Activated naive CD4-positive, alpha-beta T cell treated with anti-CD3 and anti-CD28 coated beads, Interleukin-2, amount 50 U/mL, for 16 hours (primary cell): ENCODE data around the gene ATAT1.

Experiments used
- DNase-seq: peaks from one replicate; pipeline ENCODE4 v3.0.0-alpha.2; 2020

The ATAT1 gene

DNA sequence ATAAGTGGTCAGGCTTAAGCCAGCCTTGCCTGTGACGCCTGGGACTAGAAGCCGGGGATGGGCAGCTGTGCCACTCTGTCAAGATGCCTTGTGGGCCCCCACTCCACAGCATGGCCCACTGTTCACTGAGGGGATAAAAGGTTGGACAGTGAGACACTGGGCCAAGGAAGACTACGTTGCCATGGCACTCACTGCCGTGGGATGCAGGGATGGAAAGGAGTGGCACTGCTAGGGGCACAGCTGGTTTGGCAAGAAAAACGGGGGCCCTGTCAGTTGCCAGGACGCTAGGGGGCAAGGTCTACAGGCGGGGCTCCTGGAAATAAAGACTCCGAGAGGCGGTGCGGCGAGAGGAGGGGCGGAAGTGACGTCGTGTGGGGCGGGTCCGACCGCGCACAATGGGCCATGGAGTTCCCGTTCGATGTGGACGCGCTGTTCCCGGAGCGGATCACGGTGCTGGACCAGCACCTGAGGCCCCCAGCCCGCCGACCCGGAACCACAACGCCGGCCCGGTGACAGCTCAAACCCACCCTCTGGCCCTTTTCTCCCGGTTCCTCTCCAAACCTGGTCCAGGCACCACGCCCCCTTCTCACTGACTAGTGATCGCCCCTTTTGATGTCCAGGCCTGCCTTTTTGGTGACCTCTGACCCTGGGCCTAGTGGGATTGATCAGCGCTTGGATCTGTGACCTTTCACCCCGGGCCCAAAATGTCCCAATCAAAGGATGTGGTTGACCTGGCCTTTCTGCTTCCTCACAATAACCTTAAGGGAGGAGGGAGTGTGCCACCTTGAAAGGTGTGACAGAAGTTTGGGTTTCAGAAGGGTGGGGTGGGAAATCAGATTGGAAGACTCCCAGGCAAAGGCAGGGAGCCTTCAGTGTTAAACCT is at the start of gene ATAT1:
ATAT1 (plus strand) TSS at position 391 of the 883 bp plus-strand sequence.
- DNase-seq, result peak; percentile 89

DNA sequence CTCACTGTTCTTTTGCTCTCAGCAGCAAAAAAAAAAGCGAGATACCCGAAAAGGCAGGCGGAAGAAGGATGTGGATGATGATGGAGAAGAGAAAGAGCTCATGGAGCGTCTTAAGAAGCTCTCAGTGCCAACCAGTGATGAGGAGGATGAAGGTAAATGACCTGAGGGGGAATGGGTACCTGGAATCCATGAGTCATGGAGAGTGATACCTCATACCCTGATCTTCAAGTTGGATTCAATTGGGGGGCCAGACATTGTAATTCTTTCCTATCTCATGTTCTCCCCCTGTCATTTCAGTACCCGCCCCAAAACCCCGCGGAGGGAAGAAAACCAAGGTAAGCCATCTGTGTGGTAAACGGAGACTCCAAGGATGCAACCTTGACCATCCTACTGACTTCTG is 48.6 kb upstream of the ATAT1 start:
- no peak for DNase-seq

GRCh38 chr6:30583921-30584320 is 42.8 kb upstream of the ATAT1 start:
- no peak for DNase-seq

GRCh38 chr6:30589754-30590358 is 36.8 kb upstream of the ATAT1 start:
- DNase-seq, result no peak

- DNase-seq, result no peak
These were observed 36.2 kb upstream of the ATAT1 start for GRCh38 chr6:30590509-30590908.

GRCh38 chr6:30591008-30591407 is 35.7 kb upstream of the ATAT1 start:
- DNase-seq, result no peak

DNA sequence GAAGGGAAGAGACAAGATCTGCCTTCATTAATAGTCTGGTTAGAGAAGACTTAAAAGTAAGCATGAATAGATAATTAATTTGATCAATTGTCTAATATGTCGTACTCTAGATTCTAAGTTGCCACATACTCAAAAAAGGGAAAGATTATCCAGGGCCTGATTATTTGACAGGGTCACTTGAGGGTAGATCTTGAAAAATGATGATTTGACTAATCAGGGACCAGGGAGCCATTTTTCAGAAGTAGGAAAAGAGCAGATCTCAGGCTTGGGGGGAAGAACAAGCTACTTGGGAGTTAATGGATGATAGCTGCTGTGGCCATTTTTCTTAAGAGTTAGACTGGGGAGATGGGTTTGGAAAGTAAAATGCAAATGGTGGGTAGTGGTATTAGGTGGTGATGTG is 34.4 kb upstream of the ATAT1 start:
- no peak for DNase-seq

DNA sequence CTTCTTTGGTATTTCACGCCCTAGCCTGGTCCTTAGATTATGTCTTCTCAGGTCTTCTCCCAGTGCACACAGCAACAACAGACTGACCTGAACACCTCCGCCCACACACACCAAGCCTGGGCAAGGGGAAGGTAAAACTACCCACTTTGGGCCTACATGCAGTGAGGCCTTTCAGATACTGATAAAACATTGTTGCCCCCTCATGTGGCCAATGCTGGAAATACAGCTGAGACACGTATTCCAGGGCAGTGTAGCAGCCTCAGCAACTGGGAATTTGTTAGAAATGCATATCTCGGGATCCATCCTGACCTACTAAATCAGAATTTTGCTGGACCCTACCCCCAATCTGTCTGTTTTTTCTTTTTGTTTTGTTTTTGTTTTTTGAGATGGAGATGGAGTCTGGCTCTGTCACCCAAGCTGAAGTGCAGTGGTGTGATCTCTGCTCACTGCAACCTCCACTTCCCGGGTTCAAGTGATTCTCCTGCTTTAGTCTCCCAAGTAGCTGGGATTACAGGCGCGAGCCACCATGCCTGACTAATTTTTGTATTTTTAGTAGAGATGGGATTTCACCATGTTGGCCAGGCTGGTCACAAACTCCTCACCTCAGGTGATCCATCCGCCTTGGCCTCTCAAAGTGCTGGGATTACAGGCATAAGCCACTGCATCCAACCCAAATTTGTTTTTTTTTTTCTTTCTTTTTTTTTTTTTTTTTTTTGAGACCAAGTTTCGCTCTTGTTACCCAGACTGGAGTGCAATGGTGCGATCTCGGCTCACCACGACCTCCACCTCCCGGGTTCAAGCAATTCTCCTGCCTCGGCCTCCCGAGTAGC is 29.1 kb upstream of the ATAT1 start:
- peak; percentile 79 for DNase-seq

- DNase-seq, result no peak
These were observed 27.6 kb upstream of the ATAT1 start for GRCh38 chr6:30598912-30599624.

DNA sequence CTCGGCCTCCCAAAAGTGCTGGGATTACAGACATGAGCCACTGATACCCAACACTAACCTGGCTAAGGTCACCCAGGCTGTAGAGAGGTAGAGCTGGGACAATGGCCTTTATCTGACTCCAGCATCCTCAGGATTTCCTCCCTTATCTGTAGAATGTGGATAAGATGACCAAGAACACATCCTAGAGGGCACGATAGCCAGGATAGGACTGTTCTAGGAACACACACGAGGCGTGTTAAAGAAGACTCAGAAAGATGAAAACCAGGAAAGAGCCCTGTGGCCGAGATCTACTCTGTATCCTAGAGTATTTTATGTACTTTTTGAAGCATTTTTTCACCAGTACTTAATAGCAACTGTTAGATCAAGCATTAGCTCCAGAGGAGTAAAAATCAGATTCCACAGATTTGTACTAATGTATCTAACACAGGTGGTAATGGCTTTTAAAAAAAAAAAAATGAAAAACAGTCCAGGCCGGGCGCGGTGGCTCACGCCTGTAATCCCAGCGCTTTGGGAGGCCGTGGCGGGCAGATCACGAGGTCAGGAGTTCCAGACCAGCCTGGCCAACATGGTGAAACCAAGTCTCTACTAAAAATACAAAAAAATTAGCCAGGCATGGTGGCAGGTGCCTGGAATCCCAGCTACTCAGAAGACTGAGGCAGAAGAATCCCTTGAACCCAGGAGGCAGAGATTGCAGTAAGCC is 26.9 kb upstream of the ATAT1 start:
- no peak for DNase-seq

DNA sequence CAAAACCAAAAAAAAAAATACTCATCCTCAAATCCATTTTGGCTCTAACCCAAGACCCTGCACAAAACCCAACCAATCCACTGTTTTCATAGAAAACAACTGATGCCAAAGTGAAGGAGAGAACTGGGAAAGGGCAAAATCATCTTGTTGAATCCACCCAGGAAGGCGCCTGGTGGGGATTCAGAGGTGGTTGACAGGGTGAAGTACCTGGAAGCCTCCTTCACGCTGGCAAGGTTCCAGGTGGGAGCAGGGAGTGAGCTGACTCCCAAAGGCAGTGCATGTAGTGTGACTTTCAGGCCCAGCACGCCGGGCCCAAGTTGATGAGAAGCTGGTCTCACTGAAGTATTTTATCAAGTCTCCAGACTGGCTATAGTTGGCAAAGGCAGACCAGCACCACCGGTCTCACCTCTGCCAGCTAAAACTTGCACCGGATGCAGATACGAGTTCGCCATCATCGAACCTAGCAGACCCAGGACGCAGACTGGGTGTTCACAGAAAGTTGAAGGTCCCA is 26.2 kb upstream of the ATAT1 start:
- DNase-seq, result no peak

DNA sequence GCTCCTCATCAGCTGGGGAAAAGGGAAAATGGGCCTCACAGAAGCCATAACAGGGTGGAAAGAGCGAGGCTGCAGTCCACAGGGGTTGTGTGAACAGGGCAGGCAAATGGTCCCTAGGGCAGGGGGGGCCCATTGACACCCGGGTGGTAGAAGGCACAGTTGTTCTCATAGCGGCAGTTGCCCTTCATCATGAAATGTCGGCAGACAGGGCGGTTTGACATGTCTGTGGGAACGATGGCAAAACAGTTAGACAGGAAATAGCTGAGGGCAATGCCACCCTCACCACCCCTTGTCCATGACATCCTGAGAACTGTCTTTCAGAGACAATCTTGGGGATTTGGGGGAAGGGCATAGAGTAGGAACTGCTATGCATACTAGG is 25.2 kb upstream of the ATAT1 start:
- no peak for DNase-seq

GRCh38 chr6:30601815-30602641 is 24.6 kb upstream of the ATAT1 start:
- DNase-seq, result no peak

GRCh38 chr6:30603961-30604360 is 22.7 kb upstream of the ATAT1 start:
- DNase-seq, result no peak

DNA sequence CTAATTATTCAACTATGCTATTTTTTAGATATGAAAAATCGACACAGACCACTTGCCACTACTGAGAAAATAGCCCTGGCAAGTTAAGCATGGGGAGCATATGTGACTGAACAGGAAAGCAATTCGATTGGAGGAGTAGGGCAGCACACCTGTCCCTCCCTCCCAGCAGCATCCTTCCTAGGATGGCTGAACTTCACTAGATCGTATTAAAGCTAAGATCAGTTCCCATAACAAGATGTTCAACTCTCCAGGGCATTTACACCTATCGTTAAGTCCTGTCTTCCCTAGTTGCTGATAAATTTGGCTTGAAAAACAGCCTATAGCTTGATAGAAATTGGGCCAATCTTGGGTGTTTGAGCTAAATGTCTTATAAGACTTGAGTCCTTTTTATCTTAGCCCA is 16.6 kb upstream of the ATAT1 start:
- no peak for DNase-seq

DNA sequence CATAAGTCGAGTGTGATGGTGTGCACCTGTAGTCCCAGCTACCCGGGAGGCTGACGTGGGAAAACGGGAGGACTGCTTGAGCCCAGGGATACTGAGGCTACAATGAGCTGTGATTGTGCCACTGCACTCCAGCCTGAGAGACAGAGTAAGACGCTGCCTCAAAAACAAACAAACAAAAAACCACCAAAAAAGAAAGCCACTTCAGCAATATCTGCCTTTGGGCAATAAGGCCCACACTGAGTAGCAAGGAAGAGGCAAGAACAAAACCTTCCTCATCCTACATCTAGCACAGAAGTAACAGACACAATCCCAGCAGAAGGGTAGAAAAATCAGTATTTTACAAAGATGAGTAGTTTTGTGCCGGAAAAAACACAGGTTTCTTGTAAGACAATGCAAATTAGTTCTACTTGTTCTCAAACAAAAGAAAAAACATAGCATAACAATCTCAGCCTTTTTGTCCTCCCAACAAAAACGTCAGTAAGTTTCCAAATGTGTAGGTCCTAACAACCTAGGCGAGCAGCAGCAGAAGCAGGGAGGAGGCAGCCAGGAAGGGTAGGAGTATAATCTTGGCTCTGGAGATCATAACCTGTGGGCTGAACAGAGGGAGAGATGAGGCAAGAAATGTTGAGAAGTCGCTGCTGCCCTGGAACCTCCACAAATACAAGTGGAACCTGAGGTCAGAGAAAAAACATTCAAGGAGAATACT is 15.4 kb upstream of the ATAT1 start:
- DNase-seq, result no peak

- DNase-seq, result no peak
These were observed 14.8 kb upstream of the ATAT1 start for GRCh38 chr6:30611856-30612194.

GRCh38 chr6:30612213-30612612 is 14.5 kb upstream of the ATAT1 start:
- no peak for DNase-seq

GRCh38 chr6:30612687-30613248 is 13.9 kb upstream of the ATAT1 start:
- no peak for DNase-seq
